Measurements from ENCODE around the gene CALCA.

Gene CALCA

GRCh38 chr11:14980854-14981253 is 8.7 kb upstream of the CALCA start:
- no peak for TF ChIP-seq CTCF (IDR thresholded peaks at IDR 0.05; ENCODE audit: low read depth, low read length, missing control alignments)
- H3K4me3 ChIP-seq (replicated peaks; ENCODE audit: low read depth, low read length): no peak overlapping the region
- no peak for DNase-seq (ENCODE audit: extremely low read depth, low read depth)

GRCh38 chr11:14977101-14977880 is 5.1 kb upstream of the CALCA start:
- no peak for DNase-seq (ENCODE audit: extremely low read depth, low read depth)
- H3K4me3 ChIP-seq (replicated peaks; ENCODE audit: low read depth, low read length): no peak overlapping the region
- TF ChIP-seq CTCF (IDR thresholded peaks at IDR 0.05; ENCODE audit: low read depth, low read length, missing control alignments): no peak

- no peak for DNase-seq (ENCODE audit: extremely low read depth, low read depth)
- H3K4me3 ChIP-seq (replicated peaks; ENCODE audit: low read depth, low read length): no peak overlapping the region
- TF ChIP-seq CTCF (IDR thresholded peaks at IDR 0.05; ENCODE audit: low read depth, low read length, missing control alignments): no peak
Measured at GRCh38 chr11:14975252-14975587, 3.1 kb upstream of the CALCA start.

- no peak overlapping the region for H3K4me3 ChIP-seq (replicated peaks; ENCODE audit: low read depth, low read length)
- DNase-seq (ENCODE audit: extremely low read depth, low read depth): no peak
Measured at GRCh38 chr11:14974515-14975251, 2.5 kb upstream of the CALCA start.

GRCh38 chr11:14973621-14974514 is 1.7 kb upstream of the CALCA start:
- H3K4me3 ChIP-seq (replicated peaks; ENCODE audit: low read depth, low read length): no peak overlapping the region
- no peak for TF ChIP-seq CTCF (IDR thresholded peaks at IDR 0.05; ENCODE audit: low read depth, low read length, missing control alignments)
- DNase-seq (ENCODE audit: extremely low read depth, low read depth): no peak

More at GRCh38 chr11:14974515-14975251, 2.5 kb upstream of the CALCA start:
- peak; percentile 75 for TF ChIP-seq CTCF (IDR thresholded peaks at IDR 0.05; ENCODE audit: low read depth, low read length, missing control alignments)

- DNase-seq (ENCODE audit: extremely low read depth, low read depth): no peak
- no peak overlapping the region for H3K4me3 ChIP-seq (replicated peaks; ENCODE audit: low read depth, low read length)
Measured at GRCh38 chr11:14972581-14973495, 687 bp upstream of the CALCA start.

More at GRCh38 chr11:14972581-14973495, 687 bp upstream of the CALCA start:
- TF ChIP-seq CTCF (IDR thresholded peaks at IDR 0.05; ENCODE audit: low read depth, low read length, missing control alignments): no peak
